Neural progenitor cell (in vitro differentiated cells): Measurements from ENCODE around the gene GRK3.

Experiments
- CTCF ChIP-seq: fragments of 200-600 bp; sonication (generic); IDR thresholded peaks from 2 replicates; pipeline ENCODE4 v1.5.1; 2017; ENCODE audit warnings: antibody characterized with exemption, mild to moderate bottlenecking
- EZH2 ChIP-seq: fragments of 200-600 bp; sonication (generic); IDR thresholded peaks from 2 replicates; pipeline ENCODE4 v1.6.1; 2017; ENCODE audit warnings: antibody characterized with exemption, mild to moderate bottlenecking, moderate library complexity
- EZH2phosphoT487 ChIP-seq: fragments of 200-600 bp; sonication (generic); IDR thresholded peaks from 2 replicates; pipeline ENCODE4 v1.6.1; 2017; ENCODE audit warnings: antibody characterized with exemption

- no peak for TF ChIP-seq CTCF
- TF ChIP-seq EZH2: no peak
- TF ChIP-seq EZH2phosphoT487: no peak
Measured at GRCh38 chr22:25628494-25628893, 64.0 kb downstream of the GRK3 start.
